ENCODE measurements around the gene ALPI. TPM values are rescaled to one million over a fixed set of nuclear protein-coding genes. Genes with fewer than 3 reads are reported as not detected.
"Not testable (repeated sequence)": the region's sequence is repeated elsewhere in the genome, so short reads cannot be mapped to it uniquely, and the experiment has no call there.

The ALPI gene
- total RNA-seq (2022) (4.4 and 5.3 TPM in 2 replicates), Bru-seq, nascent RNA (percentile 28 among the genes with signal in this experiment), BruChase-seq, experiment 1, labeled RNA remaining after a 2-hour chase (percentile 35 among the genes with signal in this experiment), BruChase-seq, experiment 2, labeled RNA remaining after a 6-hour chase (percentile 53 among the genes with signal in this experiment)
- long read RNA-seq, transcript ALPI-201 (11 exons, 2,550 nt) = major isoform, 5 of 26 reads
- long read RNA-seq, partial matches to known transcripts = 4 of 26 reads
- long read RNA-seq, other reads (novel, unspliced or antisense) = 16 of 26 reads

- intact Hi-C loops (cut with micrococcal nuclease; ENCODE audit: unreplicated experiment) = no loop called here
- peak within 1 kb of the TSS; percentile 6 for H3K27ac Mint-ChIP-seq (ENCODE audit: unreplicated experiment)
- DNase-seq = peak; percentile 70 to 87
These were observed at the start of gene ALPI for GRCh38 chr2:232455426-232456255. Gene ALPI, plus strand, starts transcription at chr2:232456153. Its CDS starts 47 bp downstream, at chr2:232456200.

GRCh38 chr2:232406556-232407310, 49.2 kb upstream of the ALPI start, which contains the start of gene ALPG:
Gene ALPG, plus strand, starts transcription at chr2:232406844. Its CDS starts 51 bp downstream, at chr2:232406895.
- CTCF ChIA-PET = no interaction called here
- no peaks in the 10 kb centered on the region for H3K9me3 Mint-ChIP-seq (ENCODE audit: unreplicated experiment)
- no peaks in the 10 kb centered on the region for H3K27me3 Mint-ChIP-seq (ENCODE audit: insufficient read depth, unreplicated experiment)
- H3K4me3 Mint-ChIP-seq (ENCODE audit: unreplicated experiment) = no peak within 1 kb of the TSS
- Histone ChIP-seq H3K9me3 (no peaks in the 10 kb centered on the region), H3K4me1 (no peaks in the 10 kb centered on the region), H3K27me3 (replicated peaks; ENCODE audit: control insufficient read depth, insufficient read depth, low read length) (no peaks in the 10 kb centered on the region), H3K4me3 (ENCODE audit: low read depth, low read length) (no peak within 1 kb of the TSS), H3K36me3 (ENCODE audit: control insufficient read depth, insufficient read depth, low read length) (no peaks in the 10 kb centered on the region)
- POLR2A ChIA-PET = no interaction called here
- no peak for DNase-seq
- H3K27ac Mint-ChIP-seq (ENCODE audit: unreplicated experiment) = no peak within 1 kb of the TSS
- no peaks in the 10 kb centered on the region for H3K4me1 Mint-ChIP-seq (ENCODE audit: low read depth, unreplicated experiment)
- intact Hi-C loops (cut with micrococcal nuclease; ENCODE audit: unreplicated experiment) = no loop called here
- H3K36me3 Mint-ChIP-seq (ENCODE audit: insufficient read depth, unreplicated experiment) = no peaks in the 10 kb centered on the region
- BruUV-seq (replicated peaks) = no TSS peak
- no peak for TF ChIP-seq CTCF (IDR thresholded peaks at IDR 0.05; ENCODE audit: insufficient read depth in 1 of 2, low read depth in 1 of 2, low read length in 1 of 2, severe bottlenecking in 1 of 2, unreplicated experiment in 1 of 2)

More at GRCh38 chr2:232455426-232456255, at the start of gene ALPI:
- Mint-ChIP-seq H3K9me3 (ENCODE audit: unreplicated experiment) (no peaks in the 10 kb centered on the region), H3K27me3 (ENCODE audit: insufficient read depth, unreplicated experiment) (no peaks in the 10 kb centered on the region), H3K4me3 (ENCODE audit: unreplicated experiment) (no peak within 1 kb of the TSS), H3K4me1 (ENCODE audit: low read depth, unreplicated experiment) (no peaks in the 10 kb centered on the region), H3K36me3 (ENCODE audit: insufficient read depth, unreplicated experiment) (no peaks in the 10 kb centered on the region)
- Histone ChIP-seq H3K27me3 (replicated peaks; ENCODE audit: control insufficient read depth, insufficient read depth, low read length) (no peaks in the 10 kb centered on the region), H3K4me1 (peaks cover 11% of the 10 kb centered on the region), H3K9me3 (no peaks in the 10 kb centered on the region), H3K36me3 (ENCODE audit: control insufficient read depth, insufficient read depth, low read length) (no peaks in the 10 kb centered on the region), H3K4me3 (ENCODE audit: low read depth, low read length) (peak within 1 kb of the TSS; percentile 10; the same call in 1 of the 2 replicates)
- ChIA-PET POLR2A (no interaction called here), CTCF (interaction anchor here (1.4 kb wide), 1 partner anchor 11 kb away, joined by 4 read pairs; no protein-coding TSS in a partner anchor)
- BruUV-seq (replicated peaks) = no TSS peak
- TF ChIP-seq CTCF (IDR thresholded peaks at IDR 0.05; ENCODE audit: insufficient read depth in 1 of 2, low read depth in 1 of 2, low read length in 1 of 2, severe bottlenecking in 1 of 2, unreplicated experiment in 1 of 2) = no peak

GRCh38 chr2:232407428-232408150, 48.4 kb upstream of the ALPI start:
- H3K27ac Mint-ChIP-seq (ENCODE audit: unreplicated experiment); H3K27me3 Mint-ChIP-seq (ENCODE audit: insufficient read depth, unreplicated experiment); H3K4me1 Mint-ChIP-seq (ENCODE audit: low read depth, unreplicated experiment); CTCF ChIA-PET; H3K27me3 ChIP-seq (replicated peaks; ENCODE audit: control insufficient read depth, insufficient read depth, low read length); H3K9me3 ChIP-seq; H3K4me1 ChIP-seq; H3K4me3 Mint-ChIP-seq (ENCODE audit: unreplicated experiment); H3K36me3 Mint-ChIP-seq (ENCODE audit: insufficient read depth, unreplicated experiment); BruUV-seq (replicated peaks); H3K9me3 Mint-ChIP-seq (ENCODE audit: unreplicated experiment); H3K4me3 ChIP-seq (ENCODE audit: low read depth, low read length); DNase-seq; POLR2A ChIA-PET; intact Hi-C loops (cut with micrococcal nuclease; ENCODE audit: unreplicated experiment); H3K36me3 ChIP-seq (ENCODE audit: control insufficient read depth, insufficient read depth, low read length): not testable (repeated sequence)

GRCh38 chr2:232408269-232408668, 47.7 kb upstream of the ALPI start:
- H3K4me1 Mint-ChIP-seq (ENCODE audit: low read depth, unreplicated experiment); H3K4me3 Mint-ChIP-seq (ENCODE audit: unreplicated experiment); DNase-seq; H3K27ac Mint-ChIP-seq (ENCODE audit: unreplicated experiment); H3K4me1 ChIP-seq; POLR2A ChIA-PET; H3K36me3 Mint-ChIP-seq (ENCODE audit: insufficient read depth, unreplicated experiment); H3K36me3 ChIP-seq (ENCODE audit: control insufficient read depth, insufficient read depth, low read length); H3K27me3 Mint-ChIP-seq (ENCODE audit: insufficient read depth, unreplicated experiment); H3K9me3 Mint-ChIP-seq (ENCODE audit: unreplicated experiment); H3K9me3 ChIP-seq; BruUV-seq (replicated peaks); H3K4me3 ChIP-seq (ENCODE audit: low read depth, low read length); H3K27me3 ChIP-seq (replicated peaks; ENCODE audit: control insufficient read depth, insufficient read depth, low read length); CTCF ChIA-PET; intact Hi-C loops (cut with micrococcal nuclease; ENCODE audit: unreplicated experiment): not testable (repeated sequence)

GRCh38 chr2:232409617-232410016, 46.3 kb upstream of the ALPI start:
- H3K4me3 ChIP-seq (ENCODE audit: low read depth, low read length); intact Hi-C loops (cut with micrococcal nuclease; ENCODE audit: unreplicated experiment); H3K27ac Mint-ChIP-seq (ENCODE audit: unreplicated experiment); H3K36me3 Mint-ChIP-seq (ENCODE audit: insufficient read depth, unreplicated experiment); H3K9me3 ChIP-seq; H3K9me3 Mint-ChIP-seq (ENCODE audit: unreplicated experiment); CTCF ChIA-PET; H3K36me3 ChIP-seq (ENCODE audit: control insufficient read depth, insufficient read depth, low read length); H3K27me3 ChIP-seq (replicated peaks; ENCODE audit: control insufficient read depth, insufficient read depth, low read length); POLR2A ChIA-PET; DNase-seq; H3K27me3 Mint-ChIP-seq (ENCODE audit: insufficient read depth, unreplicated experiment); H3K4me1 Mint-ChIP-seq (ENCODE audit: low read depth, unreplicated experiment); H3K4me1 ChIP-seq; H3K4me3 Mint-ChIP-seq (ENCODE audit: unreplicated experiment); BruUV-seq (replicated peaks): not testable (repeated sequence)
